Activated CD8-positive, alpha-beta memory T cell treated with anti-CD3 and anti-CD28 coated beads for 4 hours (primary cell): ENCODE data around the gene RNF10.
"Not testable (repeated sequence)": the region's sequence is repeated elsewhere in the genome, so short reads cannot be mapped to it uniquely, and the experiment has no call there.

Experiments used
- DNase-seq, 2 donors: peaks; one replicate each; pipeline ENCODE4 v3.0.0-alpha.2; 2020; ENCODE audit warnings: low read depth in 2 of 2

Gene RNF10

DNA sequence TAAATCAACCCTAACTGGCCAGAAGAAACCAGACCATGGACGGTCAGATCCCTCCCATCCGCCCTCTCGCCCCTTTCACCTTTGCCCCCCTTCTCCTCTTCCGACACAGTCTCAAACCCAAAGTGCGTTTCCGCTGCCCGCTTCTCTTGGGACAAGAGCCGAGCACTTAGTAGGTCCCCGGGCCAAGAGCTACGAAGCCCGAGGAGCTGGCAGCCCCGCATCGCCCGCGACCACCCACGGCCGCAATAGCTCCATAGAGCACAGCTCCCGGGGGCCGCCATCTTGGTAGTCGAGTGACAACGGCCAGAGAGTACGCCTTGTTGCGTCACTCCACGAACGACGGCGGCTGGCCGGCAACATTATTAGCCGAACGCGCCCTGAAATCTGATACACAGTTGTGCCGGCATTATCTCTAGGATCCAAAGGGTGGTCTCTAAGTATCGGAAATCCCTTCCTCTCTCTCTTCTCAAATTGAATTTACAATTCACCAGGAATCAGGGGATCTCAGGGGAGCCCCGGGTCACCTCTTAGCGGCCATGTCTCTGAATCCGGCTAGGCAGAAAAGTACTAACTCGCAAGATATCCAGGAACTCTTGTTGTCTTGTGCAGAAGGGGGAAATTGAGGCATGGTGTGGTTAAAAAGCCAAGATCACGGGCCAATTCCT is 5.2 kb upstream of the RNF10 start, which contains the start of gene COQ5:
COQ5 (minus strand) TSS at position 298 of the 665 bp plus-strand sequence; CDS start at position 281, 17 bp downstream.
- DNase-seq = peak; percentile 72

DNA sequence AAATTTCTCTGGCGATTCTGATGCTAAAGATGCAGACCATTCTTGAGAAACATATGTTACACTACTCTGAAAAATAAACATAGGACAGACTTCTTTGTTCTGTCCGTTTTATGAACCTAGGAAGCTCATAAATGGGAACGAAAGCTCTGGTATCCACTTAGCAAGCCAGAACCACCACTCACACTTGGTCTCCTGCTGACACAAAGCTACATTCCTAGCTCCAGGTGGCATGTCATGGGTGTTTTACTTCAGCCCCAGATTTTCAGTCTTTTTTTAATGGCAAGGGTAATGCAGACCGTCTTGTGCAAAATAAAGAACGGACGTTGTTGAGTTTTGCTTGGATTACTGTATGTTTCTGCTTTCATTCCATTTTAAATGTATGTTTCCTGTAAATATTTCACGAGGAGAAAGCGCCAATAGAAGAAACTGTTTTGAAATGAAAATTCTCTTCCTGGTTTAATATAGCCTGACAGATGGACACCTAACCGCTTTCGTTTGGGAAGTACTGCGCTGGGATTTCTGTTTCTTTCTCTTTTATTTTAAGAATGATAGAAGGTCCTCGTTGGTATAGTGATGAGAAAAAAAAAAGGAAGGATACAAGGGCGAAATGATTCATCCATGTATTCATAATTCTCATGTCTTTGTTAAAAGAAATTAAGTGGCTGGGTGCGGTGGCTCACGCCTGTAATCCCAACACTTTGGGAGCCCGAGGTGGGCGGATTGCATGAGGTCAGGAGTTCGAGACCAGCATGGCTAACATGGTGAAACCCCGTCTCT is 4.3 kb upstream of the RNF10 start:
- DNase-seq = no peak

DNA sequence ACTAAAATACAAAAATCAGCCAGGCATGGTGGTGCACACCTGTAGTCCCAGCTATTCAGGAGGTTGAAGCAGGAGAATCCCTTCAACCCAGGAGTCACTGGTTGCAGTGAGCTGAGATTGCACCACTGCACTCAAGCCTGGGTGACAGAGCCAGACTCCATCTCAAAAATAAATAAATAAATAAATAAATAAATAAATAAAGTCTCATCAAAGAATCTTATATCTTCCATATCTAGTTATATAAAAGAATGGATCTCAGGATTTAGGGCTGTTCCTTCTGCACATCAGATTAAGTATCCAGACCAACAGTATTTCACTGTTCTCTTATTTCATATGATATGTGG is 3.8 kb upstream of the RNF10 start:
- DNase-seq = not testable (repeated sequence)

DNA sequence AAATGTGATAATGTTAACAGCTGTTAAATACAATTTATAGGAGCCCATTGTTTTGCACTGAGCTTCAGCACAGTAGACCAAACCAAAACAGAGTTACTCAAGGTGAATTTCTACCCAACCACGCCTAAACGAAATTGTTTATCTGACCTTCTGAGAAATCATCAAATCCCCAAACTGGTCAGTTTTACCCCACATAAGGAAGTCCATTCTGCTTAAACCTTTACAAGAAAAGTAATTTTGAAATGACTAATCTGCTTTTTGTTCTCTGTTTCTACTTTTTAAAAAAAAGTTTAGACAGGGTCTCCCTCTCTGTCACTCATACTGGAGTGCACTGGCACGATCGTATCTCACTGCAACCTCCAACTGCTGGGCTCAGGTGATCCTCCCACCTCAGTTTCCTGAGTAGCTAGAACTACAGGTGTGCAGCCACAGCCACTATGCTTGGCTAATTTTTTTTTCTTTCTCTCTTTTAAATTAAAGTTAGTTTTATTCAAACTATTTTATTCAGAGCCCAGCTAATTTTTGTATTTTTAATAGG is 1.4 kb upstream of the RNF10 start:
- no peak for DNase-seq

DNA sequence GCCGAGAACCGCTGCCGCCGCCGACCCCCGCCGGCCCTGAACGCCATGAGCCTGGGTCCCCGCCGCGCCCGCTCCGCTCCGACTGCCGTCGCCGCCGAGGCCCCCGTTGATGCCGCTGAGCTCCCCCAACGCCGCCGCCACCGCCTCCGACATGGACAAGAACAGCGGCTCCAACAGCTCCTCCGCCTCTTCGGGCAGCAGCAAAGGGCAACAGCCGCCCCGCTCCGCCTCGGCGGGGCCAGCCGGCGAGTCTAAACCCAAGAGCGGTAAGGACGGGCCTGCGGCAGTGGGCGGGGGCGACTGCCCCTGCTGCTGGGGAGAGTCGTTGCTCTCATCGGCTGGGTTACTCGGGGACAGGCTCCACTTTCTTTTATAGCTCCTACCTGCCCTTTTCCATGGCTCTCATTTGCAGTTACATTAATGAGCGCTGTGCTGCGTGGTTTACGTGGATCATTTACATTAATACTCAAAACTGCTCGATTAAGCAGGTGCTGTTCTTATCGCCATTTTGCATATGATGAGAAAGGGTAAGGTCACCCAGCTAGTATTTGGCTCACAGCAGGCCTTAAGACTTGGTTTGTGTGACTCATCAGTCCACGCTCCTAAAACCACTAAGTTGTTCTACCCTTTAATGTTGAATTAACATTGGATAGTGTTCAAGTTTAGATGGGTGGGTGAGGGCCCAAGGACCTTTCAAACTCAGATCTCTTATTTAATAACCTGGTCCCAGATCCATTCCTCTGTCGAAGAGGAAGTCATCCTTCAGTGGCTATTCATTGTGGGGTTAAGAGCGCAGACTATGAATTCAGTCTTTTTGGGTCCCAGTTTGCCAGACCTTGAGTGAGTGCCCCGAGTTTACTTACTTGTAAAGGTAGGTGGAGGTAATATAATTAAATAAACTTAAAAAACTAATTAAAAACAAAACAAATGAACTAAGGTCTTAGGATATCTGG is 823 bp downstream of the RNF10 start:
- DNase-seq = peak in 1 of 2 donors; percentile 13

DNA sequence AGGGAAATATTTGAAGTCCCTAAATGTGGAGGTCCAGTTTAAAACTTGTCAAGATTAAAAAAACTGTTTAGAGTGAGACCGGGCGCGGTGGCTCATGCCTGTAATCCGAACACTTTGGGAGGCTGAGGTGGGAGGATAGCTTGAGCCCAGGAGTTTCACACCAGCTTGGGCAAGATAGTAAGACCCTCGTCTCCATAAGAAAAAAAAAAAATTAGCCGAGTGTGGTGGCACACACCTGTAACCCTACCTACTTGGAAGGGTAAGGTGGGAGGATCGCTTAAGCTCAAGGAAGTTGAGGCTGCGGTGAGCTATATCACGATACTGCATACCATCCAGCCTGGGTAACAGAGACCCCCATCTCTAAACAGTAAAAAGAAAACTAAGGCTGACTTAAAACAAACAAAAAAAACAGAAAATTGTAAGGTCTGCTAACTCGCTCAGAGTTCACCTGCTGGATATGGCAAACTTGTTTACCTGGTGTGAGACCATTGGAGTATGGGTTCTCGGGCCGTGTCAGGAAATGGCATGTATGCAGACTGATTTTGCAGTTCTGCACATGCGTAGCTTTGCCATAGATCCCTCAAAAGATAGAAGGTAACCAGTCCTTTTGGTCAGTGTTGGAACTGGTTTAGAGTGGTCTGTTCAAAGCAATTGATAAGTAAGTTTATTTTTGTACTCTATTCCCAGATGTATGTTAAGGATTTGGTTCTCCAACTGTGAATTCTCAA is 2.1 kb downstream of the RNF10 start:
- DNase-seq = no peak

DNA sequence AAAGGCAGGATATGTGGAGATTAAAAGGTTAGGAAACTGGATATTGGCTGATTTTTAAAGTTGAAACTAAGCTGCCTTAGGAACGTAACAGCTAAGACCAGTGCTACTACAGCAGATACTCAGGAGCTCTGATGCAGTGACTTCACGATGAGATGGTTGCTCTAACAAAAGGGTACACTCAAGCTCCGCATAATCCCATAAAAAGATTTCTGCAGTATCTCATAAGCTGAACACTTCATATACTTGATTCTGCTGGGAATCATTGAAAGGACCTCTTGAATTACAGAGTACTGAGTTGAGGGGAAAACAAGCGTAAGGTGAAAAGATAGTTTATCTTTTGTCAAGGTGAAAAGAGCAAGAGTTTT is 3.7 kb downstream of the RNF10 start:
- DNase-seq = no peak

DNA sequence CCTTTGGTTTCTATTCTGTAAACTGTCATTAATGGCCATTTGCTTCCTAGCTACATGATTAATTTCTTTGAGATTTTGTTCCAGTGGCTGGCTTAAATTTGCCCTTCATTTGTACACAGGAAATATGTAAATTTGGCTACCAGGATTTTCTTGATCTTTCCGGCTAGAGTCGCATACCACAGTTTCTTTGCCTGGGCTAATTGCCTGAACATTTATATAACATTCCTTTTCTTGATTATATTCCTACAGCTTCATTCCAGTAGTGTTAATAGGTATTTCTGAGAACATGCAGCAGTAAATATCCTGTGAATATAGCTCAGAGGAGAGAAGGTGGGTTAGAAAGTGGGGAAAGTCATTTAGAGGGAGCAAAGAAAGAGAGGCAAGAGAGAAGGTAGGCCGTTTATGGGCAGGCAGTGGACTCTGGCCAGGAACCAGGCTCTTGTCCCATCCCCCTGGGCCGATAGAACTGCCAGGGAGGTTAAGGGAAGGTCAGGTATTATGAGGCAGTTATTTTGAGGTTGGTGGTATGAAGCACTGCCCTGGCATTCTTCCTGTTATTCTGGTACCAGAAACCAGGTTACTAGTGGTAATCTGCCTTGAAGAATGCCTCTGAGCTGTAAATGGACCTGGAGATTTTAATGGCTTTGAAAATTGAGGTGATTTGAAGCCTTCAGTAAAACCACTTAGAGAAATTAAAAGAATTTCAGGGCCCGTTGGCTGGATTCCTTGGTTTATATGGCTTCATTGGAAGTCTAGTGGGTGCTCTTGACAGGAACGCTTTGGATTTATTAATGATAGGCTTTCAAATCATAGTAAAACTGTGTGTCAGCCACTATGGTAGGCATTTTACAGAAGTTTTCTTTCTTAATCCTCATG is 4.4 kb downstream of the RNF10 start:
- DNase-seq = no peak

DNA sequence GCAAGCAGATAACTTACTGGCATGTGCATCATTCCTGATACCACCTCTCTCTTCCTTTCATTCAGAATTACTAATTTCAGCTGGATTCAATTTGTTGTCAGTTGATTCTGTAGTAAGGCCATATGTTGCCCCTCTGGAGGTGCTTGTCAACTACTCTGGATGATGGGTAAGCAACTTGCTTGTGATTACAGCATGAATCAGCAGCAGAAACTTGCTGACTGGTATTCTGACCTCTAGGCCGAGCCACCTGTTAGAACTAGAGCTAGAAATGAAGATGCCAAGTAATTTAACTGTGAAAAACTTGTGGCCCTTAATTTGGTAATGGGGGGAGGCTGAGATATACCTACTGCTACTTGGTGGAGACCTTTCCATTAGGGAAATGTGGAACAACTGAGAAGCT is 5.1 kb downstream of the RNF10 start:
- no peak for DNase-seq

DNA sequence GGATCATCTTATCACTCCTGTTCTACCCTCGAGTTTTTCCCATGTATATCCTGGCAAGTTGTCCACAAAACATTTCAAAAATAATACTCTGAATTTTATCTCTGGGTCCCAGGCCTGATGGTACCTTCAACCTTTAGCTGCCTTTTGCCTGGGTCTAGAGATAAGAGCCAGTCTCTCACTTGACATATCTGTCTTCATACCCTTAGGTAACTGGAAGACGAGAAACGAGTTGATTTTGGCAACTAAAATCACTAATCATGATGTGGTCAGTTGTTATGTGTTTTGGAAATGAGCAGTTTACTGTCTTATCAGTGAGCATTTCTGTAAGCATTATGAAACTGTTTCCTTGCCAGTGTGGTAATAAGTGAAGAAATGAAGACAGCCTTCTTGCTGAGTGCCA is 6.3 kb downstream of the RNF10 start:
- no peak for DNase-seq

DNA sequence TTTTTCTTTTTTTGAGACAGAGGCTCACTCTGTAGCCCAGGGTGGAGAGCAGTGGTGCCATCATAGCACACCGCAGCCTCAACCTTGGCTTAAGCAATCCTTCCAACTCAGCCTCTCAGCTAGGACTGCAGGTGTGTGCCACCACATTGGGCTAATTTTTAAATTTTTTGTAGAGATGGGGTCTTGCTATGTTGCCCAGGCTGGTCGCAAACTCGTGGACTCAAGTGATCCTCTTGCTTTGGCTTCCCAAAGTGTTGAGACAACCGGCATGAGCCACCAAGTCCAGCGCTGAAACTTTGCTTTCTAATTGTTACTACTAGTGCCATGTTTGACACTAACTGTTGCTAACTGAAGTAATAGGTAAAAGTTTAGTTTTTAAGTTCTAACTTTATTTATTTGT is 8.0 kb downstream of the RNF10 start:
- DNase-seq = no peak

DNA sequence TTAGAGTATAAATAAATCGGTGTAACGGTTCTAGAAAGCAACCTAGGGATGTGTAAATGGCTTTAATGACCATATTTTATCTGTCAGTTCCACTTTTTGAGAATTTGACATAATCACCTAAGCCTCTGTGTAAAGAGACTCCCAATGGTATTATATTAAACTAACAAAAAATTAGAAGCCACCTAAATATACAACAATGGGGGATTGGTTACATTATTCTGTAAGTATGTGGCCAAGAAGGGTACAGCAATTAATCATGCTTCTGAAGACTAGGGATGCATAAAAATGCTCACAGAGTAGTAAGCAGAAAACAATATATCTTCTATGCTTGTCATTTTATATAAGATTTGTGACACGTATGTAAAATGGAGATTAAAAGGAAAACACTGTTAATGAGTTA is 10.5 kb downstream of the RNF10 start:
- no peak for DNase-seq

DNA sequence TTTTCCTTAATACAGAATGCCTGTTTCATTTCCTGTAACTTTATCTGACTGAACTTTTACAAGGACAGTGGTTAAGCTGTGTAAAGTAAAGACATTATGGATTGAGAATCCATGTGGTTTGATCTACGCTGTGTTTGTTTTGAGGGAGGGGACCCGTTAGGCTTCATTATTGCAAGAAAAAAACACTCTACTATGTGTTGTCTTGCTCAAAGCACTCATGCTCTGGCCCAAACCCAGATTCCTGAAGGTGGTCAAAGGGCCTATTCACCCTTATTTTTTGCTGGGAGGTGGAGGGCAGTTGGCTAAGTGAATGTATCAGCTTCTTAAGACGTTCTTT is 11.9 kb downstream of the RNF10 start:
- DNase-seq = no peak

DNA sequence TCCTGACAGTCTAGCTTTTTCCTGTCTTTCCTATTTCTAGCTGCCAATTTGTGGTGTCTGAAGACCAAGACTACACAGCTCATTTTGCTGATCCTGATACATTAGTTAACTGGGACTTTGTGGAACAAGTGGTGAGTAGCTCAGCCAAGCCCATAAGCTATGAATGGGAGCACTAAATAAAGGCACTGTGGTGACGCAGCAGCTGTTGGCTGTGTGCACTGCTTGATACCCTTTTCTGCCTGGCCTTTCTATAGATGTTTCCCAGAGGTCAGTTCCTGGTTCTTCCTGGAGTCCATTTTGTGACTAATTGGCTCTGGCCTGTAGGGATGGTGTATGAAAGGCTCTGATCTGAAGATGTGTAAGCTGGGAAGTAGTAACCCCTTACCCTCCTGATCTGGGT is 20.5 kb downstream of the RNF10 start:
- DNase-seq = no peak

DNA sequence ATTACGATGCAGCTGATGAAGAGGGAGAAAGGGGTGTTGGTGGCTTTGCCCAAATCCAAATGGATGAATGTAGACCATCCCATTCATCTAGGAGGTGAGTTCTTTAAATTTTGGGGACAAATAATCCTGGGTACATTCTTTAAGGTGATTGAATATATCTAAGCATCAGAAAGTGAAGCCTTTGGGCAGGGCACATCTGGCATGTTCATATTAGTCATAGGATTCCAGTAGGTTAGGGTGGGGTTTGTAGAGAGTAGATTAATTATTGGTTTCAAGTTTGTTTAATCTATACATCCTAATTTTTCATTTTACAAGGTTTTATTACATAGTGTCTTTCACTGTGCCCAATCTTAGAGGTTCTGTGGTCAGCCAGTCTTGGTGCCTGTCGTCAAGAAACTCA is 23.4 kb downstream of the RNF10 start:
- DNase-seq = no peak

DNA sequence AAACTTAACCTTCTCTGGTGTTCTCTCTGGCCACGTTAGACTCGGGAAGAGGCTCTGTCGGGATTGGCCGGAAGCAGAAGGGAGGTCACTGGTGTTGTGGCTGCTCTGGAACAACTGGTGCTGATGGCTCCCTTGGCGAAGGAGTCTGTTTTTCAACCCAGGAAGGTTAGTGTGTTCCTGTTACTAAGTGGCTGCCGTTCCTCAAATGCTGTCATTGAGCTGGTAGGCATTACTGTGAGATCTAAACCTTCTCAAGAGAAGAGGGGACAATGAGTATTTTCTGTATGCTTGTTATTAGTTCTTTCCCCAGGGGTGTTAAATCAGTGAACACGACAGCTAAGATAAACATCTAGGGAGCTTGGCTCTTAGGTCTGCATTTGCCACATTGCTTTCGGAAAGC is 28.8 kb downstream of the RNF10 start:
- no peak for DNase-seq

DNA sequence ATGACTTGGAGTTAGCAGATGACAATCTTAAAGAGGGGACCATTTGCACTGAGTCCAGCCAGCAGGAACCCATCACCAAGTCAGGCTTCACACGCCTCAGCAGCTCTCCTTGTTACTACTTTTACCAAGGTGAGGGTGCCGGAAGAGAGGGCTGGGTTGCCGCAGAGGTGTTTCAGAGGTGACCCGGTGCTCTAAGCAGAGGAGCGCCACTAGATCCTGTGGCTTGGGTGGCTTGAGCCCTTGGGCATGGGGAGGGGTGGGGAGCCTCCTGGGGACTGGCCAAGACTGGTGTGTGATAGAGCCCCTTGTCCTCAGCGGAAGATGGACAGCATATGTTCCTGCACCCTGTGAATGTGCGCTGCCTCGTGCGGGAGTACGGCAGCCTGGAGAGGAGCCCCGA is 29.3 kb downstream of the RNF10 start:
- no peak for DNase-seq

DNA sequence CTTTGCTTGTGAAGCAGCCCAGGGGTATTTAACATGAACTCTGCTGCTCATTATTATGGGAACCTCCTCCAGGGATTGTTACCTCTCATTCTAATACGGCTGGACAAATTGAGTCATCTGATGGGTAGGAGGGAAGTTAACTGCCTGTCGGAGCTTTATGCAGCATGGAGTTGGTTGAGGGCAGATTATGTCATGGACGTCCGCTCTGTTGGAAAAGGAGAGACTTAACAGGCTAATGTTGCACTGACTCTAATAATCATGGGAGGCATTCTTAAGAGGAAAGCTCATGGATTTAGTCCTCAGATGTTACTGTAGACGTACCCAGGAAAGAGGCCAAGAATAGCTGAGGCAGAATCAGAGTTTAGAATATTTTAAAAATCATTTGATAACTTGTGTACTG is 37.1 kb downstream of the RNF10 start:
- no peak for DNase-seq

DNA sequence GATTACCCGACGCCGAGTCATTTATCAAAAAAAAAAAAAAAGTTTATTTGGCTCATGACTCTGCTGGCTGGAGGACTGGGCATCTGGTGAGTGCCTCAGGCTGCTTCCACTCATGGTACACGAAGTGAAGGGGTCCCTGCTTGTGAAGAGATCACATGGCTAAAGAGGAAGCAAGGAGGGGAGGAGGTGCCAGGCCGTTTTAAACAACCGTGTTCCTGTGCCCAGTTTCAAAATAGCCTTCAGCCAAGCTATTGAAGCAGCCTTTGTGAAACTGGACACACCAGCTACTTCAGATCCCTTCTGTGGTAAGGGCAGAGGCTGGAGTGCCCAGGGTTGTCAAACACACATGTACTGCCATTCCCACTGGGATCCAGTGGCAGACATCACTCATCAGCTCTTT is 39.4 kb downstream of the RNF10 start:
- DNase-seq = no peak

DNA sequence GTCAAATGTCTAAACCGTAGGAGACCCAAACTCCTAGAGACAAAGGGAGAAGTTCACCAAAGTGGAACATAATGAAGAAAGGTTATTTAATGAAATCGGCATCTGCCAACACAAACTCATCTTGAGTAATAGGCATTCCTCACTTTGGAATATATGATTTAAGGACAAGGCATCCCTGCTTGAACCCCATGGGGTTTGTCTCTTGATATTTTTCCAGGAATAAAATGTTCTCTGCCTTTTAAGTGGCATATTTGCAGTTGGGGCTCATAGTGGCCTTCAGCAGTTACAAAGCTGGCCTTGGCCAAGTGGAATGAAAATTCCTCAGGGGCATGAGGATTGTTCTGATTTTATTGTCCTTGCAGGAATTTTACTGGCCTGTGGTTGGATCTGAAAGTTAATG is 40.0 kb downstream of the RNF10 start:
- no peak for DNase-seq

DNA sequence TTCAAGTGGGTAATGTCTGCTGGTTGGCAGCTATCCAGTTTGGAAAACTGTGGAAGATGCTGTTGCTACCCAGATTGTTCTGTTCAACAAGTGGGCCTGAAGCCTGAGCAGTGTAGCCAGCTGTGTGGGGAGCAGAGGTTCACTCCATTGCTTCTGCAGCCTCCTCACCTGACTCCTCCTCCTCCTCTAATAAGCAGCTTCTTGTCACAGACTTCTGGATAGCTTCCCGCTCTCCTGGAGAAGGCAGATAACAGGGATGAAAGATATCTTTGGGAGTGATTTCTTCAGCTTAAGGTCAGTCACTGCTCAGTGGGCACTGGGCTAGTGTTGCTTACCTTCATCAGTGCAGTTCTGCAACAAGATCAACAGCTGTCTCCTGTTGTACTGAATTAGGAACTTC is 45.0 kb downstream of the RNF10 start:
- no peak for DNase-seq
